HEK293T (cell line): Measurements from ENCODE around the gene UBE2N.

Experiments used
- CTBP1 ChIP-seq: fragments of 450-650 bp; IDR thresholded peaks from 2 replicates; pipeline ENCODE4 v1.6.1; 2016; ENCODE audit warnings: borderline replicate concordance
- LEF1 ChIP-seq: fragments of 450-650 bp; IDR thresholded peaks from 2 replicates; pipeline ENCODE4 v1.6.1; 2017; ENCODE audit warnings: mild to moderate bottlenecking, borderline replicate concordance
- NFRKB ChIP-seq: fragments of 450-650 bp; IDR thresholded peaks from 2 replicates; pipeline ENCODE4 v1.6.1; 2016; ENCODE audit warnings: mild to moderate bottlenecking, moderate library complexity

- TF ChIP-seq NFRKB (no peak), LEF1 (no peak), CTBP1 (no peak)
These were observed 65.1 kb downstream of the UBE2N start for GRCh38 chr12:93376436-93377251.
